Tibial nerve (tissue), 4 donors: ENCODE data around the gene ARHGAP44.

Experiments
- CTCF ChIP-seq, 5 experiments: fragments of 200-600 bp in 3 of 5; fragments of 450-650 bp in 2 of 5; sonication (generic) in 3 of 5; IDR thresholded peaks; one replicate each; pipeline ENCODE4 v1.5.1; 2016 to 2019; ENCODE audit warnings: antibody characterized with exemption in 5 of 5, mild to moderate bottlenecking in 3 of 5, moderate library complexity in 2 of 5
- EP300 ChIP-seq, 2 donors: sonication (generic); formaldehyde crosslinking; IDR thresholded peaks; one replicate each; pipeline ENCODE4 v1.6.1; 2017; ENCODE audit warnings: antibody characterized with exemption in 2 of 2, mild to moderate bottlenecking in 1 of 2

GRCh38 chr17:12967962-12968361, 178.7 kb downstream of the ARHGAP44 start:
- no peak for TF ChIP-seq CTCF (IDR thresholded peaks at IDR 0.05)
- TF ChIP-seq EP300 (IDR thresholded peaks at IDR 0.05): no peak
